GM19351 (cell line): ENCODE results near the gene SLC9A6.
"Not testable (repeated sequence)": the region's sequence is repeated elsewhere in the genome, so short reads cannot be mapped to it uniquely, and the experiment has no call there.

Experiments
- ATAC-seq: cut with Tn5 transposase; IDR thresholded peaks from one replicate; pipeline ENCODE4 v1.9.1; 2021; ENCODE audit warnings: mild to moderate bottlenecking, moderate library complexity; ENCODE audit not compliant: unreplicated experiment

SLC9A6 gene

GRCh38 chrX:136028383-136028984, 43.2 kb downstream of the SLC9A6 start:
- peak; percentile 85 for ATAC-seq

- no peak for ATAC-seq
Measured at GRCh38 chrX:136029766-136030165, 44.5 kb downstream of the SLC9A6 start.

- no peak for ATAC-seq
Measured at GRCh38 chrX:136030303-136031191, 45.3 kb downstream of the SLC9A6 start.

- no peak for ATAC-seq
Measured at GRCh38 chrX:136031626-136032025, 46.4 kb downstream of the SLC9A6 start.

GRCh38 chrX:136032370-136032769, 47.1 kb downstream of the SLC9A6 start:
- no peak for ATAC-seq

GRCh38 chrX:136034668-136035067, 49.4 kb downstream of the SLC9A6 start:
- no peak for ATAC-seq

GRCh38 chrX:136035663-136036062, 50.4 kb downstream of the SLC9A6 start:
- no peak for ATAC-seq

- ATAC-seq, result no peak
Measured at GRCh38 chrX:136039485-136039884, 54.2 kb downstream of the SLC9A6 start.

- no peak for ATAC-seq
Measured at GRCh38 chrX:136039968-136040367, 54.7 kb downstream of the SLC9A6 start.

GRCh38 chrX:136041254-136041812, 56.1 kb downstream of the SLC9A6 start:
- no peak for ATAC-seq

GRCh38 chrX:136045008-136045407, 59.8 kb downstream of the SLC9A6 start:
- ATAC-seq, result no peak

GRCh38 chrX:136046295-136047015, 61.2 kb downstream of the SLC9A6 start:
- no peak for ATAC-seq

- no peak for ATAC-seq
Measured at GRCh38 chrX:136047016-136047642, 61.9 kb downstream of the SLC9A6 start.

GRCh38 chrX:136047969-136048368, 62.7 kb downstream of the SLC9A6 start:
- no peak for ATAC-seq

GRCh38 chrX:136048446-136048845, 63.2 kb downstream of the SLC9A6 start:
- ATAC-seq, result no peak

GRCh38 chrX:136049608-136050007, 64.4 kb downstream of the SLC9A6 start:
- ATAC-seq, result no peak

GRCh38 chrX:136050875-136051274, 65.6 kb downstream of the SLC9A6 start:
- ATAC-seq, result not testable (repeated sequence)

GRCh38 chrX:136051611-136052010, 66.4 kb downstream of the SLC9A6 start:
- no peak for ATAC-seq

GRCh38 chrX:136055651-136056221, 70.5 kb downstream of the SLC9A6 start:
- no peak for ATAC-seq

- ATAC-seq, result no peak
Measured at GRCh38 chrX:136057567-136057966, 72.3 kb downstream of the SLC9A6 start.

- no peak for ATAC-seq
Measured at GRCh38 chrX:136059350-136059749, 74.1 kb downstream of the SLC9A6 start.
